ENCODE measurements around the gene SLC5A9.
"Not testable (repeated sequence)": the region's sequence is repeated elsewhere in the genome, so short reads cannot be mapped to it uniquely, and the experiment has no call there.

- TF ChIP-seq CTCF (IDR thresholded peaks at IDR 0.05; ENCODE audit: low read depth, low read length); EZH2phosphoT487 (IDR thresholded peaks at IDR 0.05; ENCODE audit: low read depth): not testable (repeated sequence)
Measured at GRCh38 chr1:48294094-48294493, 71.6 kb downstream of the SLC5A9 start.

All from OCI-LY3 (cell line).